Amniotic stem cell (primary cell): ENCODE data around the gene MCM8.

Experiments used
- DNase-seq: peaks from one replicate; lab custom pipeline; 2025; lab: John Stamatoyannopoulos, UW

MCM8 gene

GRCh38 chr20:6041808-6042265, 91.4 kb downstream of the MCM8 start:
- no peak for DNase-seq

GRCh38 chr20:6044115-6044514, 93.7 kb downstream of the MCM8 start:
- no peak for DNase-seq

- no peak for DNase-seq
These were observed 95.1 kb downstream of the MCM8 start for GRCh38 chr20:6045566-6045965.

GRCh38 chr20:6046432-6046831, 96.0 kb downstream of the MCM8 start:
- DNase-seq = no peak

GRCh38 chr20:6048391-6048790, 97.9 kb downstream of the MCM8 start:
- DNase-seq = no peak
